Fibroblast of mammary gland (primary cell): Measurements from ENCODE around the gene RSPH3.

Experiments
- DNase-seq: peaks from one replicate; pipeline ENCODE4 v3.0.0-alpha.2; 2010; ENCODE audit warnings: low read depth
- H3K4me3 ChIP-seq: 2 replicates; pipeline ENCODE4 v1.5.1; 2011; ENCODE audit warnings: low read depth, mild to moderate bottlenecking, low read length, moderate library complexity; ENCODE audit not compliant: control insufficient read depth
- CTCF ChIP-seq: conservative IDR thresholded peaks from 2 replicates; pipeline ENCODE4 v1.5.1; 2011; ENCODE audit warnings: low read depth, low read length, inconsistent platforms; ENCODE audit not compliant: control insufficient read depth, insufficient read depth

RSPH3 gene

GRCh38 chr6:158999666-159000403 lies at the start of gene RSPH3:
TSS of gene RSPH3 (minus strand) at chr6:159000202. CDS start at chr6:158999550, 652 bp downstream.
- TF ChIP-seq CTCF, result no peak
- DNase-seq, result peak; percentile 85
- peak within 1 kb of the TSS; percentile 89 for H3K4me3 ChIP-seq

GRCh38 chr6:159047891-159048685 lies 48.1 kb upstream of the RSPH3 start:
- no peak for DNase-seq
- H3K4me3 ChIP-seq, result no peak overlapping the region
- no peak for TF ChIP-seq CTCF

GRCh38 chr6:159045801-159046200 lies 45.8 kb upstream of the RSPH3 start:
- no peak for DNase-seq
- TF ChIP-seq CTCF, result no peak
- H3K4me3 ChIP-seq, result no peak overlapping the region

GRCh38 chr6:159044899-159045727 lies 45.1 kb upstream of the RSPH3 start, which contains the start of gene TAGAP:
TSS of gene TAGAP (minus strand) at chr6:159044991. CDS start at chr6:159044146, 845 bp downstream.
- no peak within 1 kb of the TSS for H3K4me3 ChIP-seq
- DNase-seq, result no peak
- TF ChIP-seq CTCF, result no peak

- TF ChIP-seq CTCF, result no peak
- DNase-seq, result no peak
- H3K4me3 ChIP-seq, result no peak overlapping the region
Measured at GRCh38 chr6:159043947-159044346, 43.9 kb upstream of the RSPH3 start.

- H3K4me3 ChIP-seq, result no peak overlapping the region
- DNase-seq, result no peak
- no peak for TF ChIP-seq CTCF
Measured at GRCh38 chr6:159043251-159043650, 43.2 kb upstream of the RSPH3 start.
